RCC 7860 (cell line): ENCODE data around the gene PBX1.
"Not testable (repeated sequence)": the region's sequence is repeated elsewhere in the genome, so short reads cannot be mapped to it uniquely, and the experiment has no call there.

ENCODE experiments used
- DNase-seq: peaks from one replicate; pipeline ENCODE4 v3.0.0-alpha.2; 2015; ENCODE audit warnings: low spot score
- FAIRE-seq: peaks from 2 replicates; lab custom pipeline; 2012; peaks lifted over from hg19 to GRCh38; lab: Jason Lieb, UNC

The PBX1 gene

GRCh38 chr1:164588516-164589341 lies 29.7 kb downstream of the PBX1 start:
- FAIRE-seq, result no peak
- DNase-seq, result no peak

- no peak for FAIRE-seq
- no peak for DNase-seq
Measured at GRCh38 chr1:164589408-164589807, 30.4 kb downstream of the PBX1 start.

DNA sequence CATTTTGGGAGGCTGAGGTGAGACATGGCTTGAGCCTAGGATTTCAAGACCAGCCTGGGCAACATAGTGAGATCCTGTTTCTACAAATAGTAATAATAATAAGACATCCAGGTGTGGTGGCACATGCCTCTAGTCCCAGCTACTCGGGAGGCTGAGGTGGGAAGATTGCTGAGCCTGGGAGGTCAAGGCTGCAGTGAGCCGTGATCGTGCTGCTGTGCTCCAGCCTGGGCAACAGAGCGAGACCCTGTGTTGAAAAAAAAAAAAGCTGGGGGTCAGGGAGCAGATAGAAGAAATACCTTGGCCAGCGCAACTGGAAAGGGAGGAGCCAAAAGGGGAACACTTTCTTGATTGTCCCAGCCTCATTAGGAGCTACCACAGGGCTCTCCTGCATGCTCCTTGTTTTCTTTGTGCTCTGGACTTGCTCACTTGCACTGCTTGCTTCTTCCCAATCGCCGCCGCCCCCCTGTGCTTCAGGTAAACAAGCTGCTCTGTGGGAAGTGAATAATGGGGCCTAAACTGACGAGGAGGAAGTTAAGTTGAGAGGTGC lies 31.1 kb downstream of the PBX1 start:
- no peak for FAIRE-seq
- no peak for DNase-seq

DNA sequence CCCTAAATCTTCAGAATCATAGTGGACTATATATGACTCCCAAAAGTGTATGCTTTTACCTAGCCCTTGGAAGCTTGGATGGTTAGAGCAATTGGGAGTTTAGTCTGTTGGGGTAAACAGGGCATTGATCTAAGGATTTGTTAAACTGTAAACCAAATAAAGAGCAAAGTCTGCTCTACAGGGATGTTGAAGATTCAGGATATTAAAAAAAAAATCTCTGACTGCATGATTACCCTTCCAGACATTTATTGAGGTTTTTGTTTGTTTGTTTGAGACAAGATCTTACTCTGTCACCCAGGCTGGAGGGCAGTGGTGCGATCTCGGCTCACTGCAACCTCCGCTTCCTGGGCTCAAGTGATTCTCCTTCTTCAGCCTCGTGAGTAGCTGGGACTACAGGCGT lies 31.6 kb downstream of the PBX1 start:
- no peak for DNase-seq
- FAIRE-seq, result no peak

DNA sequence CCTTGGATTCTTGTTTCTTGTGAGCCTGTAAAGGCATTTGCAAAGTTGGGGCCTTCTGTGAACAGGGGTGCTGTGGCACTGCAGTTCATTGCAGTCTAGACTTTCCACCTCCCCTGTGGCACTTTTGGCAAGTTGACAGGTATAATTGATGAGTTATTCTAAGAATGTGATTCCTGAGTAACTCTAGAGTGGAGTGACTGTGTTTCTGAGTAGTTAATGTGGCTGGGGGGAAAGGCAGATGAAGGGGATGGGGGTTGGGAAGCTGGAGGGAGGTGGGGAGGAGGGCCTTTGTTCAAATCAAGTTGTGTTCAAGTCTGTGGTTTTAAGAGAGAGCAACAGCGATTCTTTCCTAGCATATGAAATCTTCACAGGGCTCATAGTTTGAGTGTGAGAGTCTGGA lies 32.9 kb downstream of the PBX1 start:
- DNase-seq (no peak), FAIRE-seq (no peak)

GRCh38 chr1:164592634-164593033 lies 33.6 kb downstream of the PBX1 start:
- DNase-seq (no peak), FAIRE-seq (no peak)

DNA sequence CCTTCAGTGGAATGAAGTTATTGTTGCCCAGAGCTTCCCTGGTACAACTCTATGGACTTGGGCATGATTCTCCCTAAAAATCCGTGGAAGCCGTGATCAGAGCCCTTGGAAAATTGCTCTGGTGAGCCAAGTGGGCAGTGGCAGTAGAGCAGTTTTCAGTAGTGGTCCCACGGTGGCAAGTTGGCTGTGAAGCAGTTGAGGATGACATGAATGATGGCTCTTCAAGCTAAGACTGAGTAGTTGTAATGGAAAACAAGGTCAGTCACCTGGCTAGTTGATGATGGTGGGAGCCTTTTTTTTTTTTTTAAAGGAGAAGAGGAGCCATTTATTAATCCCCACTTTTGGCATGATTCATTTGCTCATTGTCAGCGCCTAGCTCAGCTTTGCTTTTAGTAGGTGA lies 36.2 kb downstream of the PBX1 start:
- FAIRE-seq (no peak), DNase-seq (no peak)

- FAIRE-seq (no peak), DNase-seq (no peak)
Measured at GRCh38 chr1:164596172-164596571, 37.2 kb downstream of the PBX1 start.

GRCh38 chr1:164598719-164599118 lies 39.7 kb downstream of the PBX1 start:
- no peak for DNase-seq
- FAIRE-seq, result no peak

- DNase-seq (no peak), FAIRE-seq (no peak)
Measured at GRCh38 chr1:164599272-164599671, 40.3 kb downstream of the PBX1 start.

DNA sequence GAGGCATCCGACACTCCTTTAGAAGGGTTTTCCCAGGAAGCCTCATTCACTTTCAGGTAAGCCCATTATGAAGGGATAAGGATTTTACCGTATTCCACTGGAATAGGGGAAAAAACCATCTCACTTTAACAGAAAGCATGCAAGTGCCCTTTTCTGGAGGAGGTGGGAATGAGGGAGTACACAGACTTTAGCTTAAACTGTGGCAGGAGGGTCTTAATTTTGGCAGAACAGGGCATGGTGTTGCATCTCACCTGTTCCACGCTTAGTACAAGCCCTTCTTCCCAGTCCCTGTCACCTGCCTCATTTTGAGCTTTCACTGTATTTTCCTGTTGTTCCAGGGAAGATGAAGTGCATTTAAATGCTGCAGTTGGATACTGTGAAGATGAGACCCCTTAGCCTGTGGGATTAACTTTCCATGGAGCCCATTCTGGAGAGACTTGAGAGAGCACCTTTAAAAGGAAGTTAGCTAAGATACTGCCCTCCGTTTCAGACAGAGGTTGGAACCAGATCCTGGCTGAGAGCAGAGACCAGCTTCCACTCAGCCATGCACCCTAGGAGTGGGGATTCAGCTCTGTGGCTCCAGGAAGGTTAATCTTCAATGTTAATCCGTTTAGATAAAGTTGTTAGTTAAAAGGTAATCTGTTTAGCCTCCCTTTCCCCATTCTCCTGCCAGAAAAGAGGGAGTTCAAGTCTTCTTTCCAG lies 42.6 kb downstream of the PBX1 start:
- FAIRE-seq (no peak), DNase-seq (no peak)

DNA sequence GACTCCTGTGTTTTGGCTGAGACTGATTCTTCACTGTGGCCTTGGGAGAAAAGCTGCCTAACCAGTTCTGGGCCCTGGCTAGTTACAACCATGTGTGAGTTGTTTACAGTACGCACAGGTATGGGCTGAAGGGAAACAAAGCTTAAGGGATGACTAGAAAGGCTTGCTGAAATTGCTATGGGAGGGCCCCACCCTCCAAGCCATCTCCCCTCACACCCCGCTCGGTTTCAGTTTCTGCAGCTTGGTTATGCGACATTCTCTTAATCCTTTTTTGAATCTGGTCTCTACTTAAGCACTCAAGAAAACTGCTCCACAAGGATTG lies 43.1 kb downstream of the PBX1 start:
- no peak for DNase-seq
- FAIRE-seq, result no peak

DNA sequence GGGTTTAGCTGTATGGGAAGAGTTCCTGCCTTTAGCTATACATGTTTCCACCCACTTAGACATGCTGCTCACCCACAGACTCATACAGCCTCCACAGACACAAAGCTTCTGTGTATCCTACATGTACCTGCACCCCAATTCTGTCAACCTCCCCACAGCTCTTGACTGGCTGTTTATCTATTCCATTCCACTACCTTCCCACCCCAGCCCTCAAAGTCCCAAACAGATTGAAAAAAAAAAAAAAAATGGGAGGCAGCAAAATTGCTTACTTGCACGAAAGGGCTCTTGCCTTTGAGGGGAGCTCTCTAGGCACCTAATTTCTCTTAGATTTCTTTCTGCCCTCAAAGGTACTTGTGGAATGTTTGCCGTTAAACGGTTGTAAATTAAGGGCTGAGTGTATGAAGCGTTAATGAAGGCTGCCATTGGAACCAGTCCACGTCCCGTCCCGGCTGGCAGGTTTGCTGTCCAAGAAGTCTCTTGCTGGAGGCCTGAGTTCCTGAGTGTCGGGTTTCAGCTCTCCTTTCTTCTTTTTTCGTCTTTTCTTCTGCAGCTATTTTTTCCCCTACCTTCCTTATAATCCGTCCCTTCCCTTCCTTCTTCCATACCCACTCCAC lies 43.6 kb downstream of the PBX1 start:
- FAIRE-seq (no peak), DNase-seq (no peak)

- DNase-seq, FAIRE-seq: not testable (repeated sequence)
Measured at GRCh38 chr1:164603805-164604204, 44.8 kb downstream of the PBX1 start.

DNA sequence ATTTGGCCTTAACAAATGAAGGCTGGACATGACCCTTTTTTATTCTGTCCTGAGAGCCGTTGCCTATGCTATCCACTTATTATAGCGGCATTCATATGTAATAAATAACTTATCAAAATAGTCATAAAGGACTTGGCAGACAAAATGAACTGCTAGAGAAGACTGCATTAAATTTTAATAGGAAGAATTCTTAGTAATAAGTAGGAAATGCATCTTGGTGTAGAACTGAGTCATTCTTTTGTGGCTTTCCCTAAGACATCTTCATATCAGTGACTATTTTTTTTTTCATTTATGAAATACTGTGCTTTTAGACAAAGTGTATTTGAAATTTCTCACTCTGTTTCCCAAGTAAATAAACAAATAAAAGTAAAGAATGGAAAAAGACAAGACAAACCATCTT lies 45.6 kb downstream of the PBX1 start:
- FAIRE-seq, result no peak
- DNase-seq, result no peak

DNA sequence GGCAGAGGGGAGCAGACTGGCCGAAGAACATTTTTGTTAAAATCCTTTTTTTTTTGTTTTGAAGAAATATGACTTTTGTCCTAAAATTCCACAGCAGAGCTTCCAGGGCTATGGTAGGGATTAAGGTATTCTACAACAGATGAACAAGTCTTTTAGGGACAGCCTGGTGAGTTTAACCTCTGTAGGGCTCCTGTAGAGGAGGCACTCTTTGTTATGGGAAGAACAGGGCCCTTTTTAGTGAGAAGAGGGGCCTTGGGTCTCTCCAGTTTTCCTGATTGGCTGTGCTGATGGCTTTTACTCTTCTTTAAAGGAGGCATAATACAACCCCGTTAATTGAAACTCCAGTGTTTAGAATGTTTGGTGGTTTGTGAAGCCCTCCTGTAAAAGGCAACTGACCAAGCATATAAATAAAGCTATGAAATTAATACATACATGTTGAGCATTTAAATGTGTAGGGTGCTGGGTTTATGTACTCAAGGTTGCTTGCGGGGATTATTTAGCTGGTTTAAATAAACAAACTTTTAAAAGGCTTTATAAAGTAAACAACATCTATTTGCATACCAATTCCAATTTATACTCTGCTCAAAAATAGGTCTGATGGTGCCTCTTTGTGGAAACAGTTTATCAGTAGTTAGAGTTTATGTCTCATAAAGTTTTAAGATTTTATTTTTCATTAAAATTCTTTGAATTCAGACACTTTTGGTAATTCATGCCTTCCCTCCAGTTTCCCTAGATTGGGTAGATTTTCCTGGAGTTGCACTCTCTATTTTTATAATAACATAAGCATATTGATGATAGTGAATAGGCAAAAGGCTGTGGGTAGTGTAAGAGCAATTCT lies 46.5 kb downstream of the PBX1 start:
- DNase-seq (no peak), FAIRE-seq (no peak)

DNA sequence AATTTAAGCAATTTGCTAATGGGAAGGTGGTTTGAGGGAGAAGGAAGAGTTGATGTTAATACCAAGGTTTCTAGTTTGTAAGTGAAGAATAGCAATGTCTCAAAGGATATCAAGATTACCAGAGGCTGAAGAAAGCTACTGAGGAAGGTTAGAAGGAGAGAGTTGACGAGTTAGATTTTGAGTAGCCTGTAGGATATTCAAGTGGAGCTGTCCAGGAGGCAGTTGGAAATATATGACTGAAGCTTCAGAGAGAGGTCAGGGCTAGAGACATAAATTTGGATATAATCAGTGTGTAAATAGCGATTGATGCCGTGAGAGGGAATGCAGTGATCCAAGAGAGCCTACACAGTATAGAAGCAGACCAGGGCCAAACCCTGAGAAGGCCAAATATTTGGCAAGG lies 48.4 kb downstream of the PBX1 start:
- DNase-seq (no peak), FAIRE-seq (no peak)

DNA sequence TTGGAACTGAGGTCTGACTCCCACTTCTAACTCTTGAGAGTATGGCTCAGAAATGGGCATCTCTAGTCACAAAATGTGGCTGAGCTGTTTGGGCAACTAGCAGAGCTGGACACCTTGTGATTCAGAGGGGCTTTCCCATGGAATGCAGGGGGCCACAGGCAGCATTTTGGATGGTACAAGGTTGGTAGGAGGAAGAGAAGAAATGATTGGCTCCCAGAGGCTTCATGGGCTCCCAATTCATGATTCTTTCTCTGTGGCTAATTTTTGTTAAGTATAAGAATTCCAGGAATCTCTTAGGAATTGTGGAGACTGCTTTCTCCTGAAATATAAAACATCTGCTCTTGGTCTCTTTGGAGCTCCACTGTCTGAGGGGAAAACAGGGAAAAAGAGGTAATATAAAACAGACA lies 49.7 kb downstream of the PBX1 start:
- FAIRE-seq (no peak), DNase-seq (no peak)

- no peak for DNase-seq
- no peak for FAIRE-seq
Measured at GRCh38 chr1:164609089-164609488, 50.1 kb downstream of the PBX1 start.

- DNase-seq (no peak), FAIRE-seq (no peak)
Measured at GRCh38 chr1:164610538-164611222, 51.7 kb downstream of the PBX1 start.
